ENCODE results near the gene ADGRD1. TPM values are rescaled to one million over a fixed set of nuclear protein-coding genes. Genes with fewer than 3 reads are reported as not detected.

Gene ADGRD1
- total and polyA plus RNA-seq, 12 donors, result 0.87 to 6.0 (median 1.6) TPM

- H3K27me3 ChIP-seq, result no peaks in the 10 kb centered on the region
- no peak overlapping the region for H3K4me3 ChIP-seq
- intact Hi-C loops (cut with DNase I), result no loop called here
- no peaks in the 10 kb centered on the region for H3K4me1 ChIP-seq (replicated peaks in 1 of 2)
- H3K9me3 ChIP-seq (replicated peaks in 1 of 3), result no peaks in the 10 kb centered on the region
- no peak for TF ChIP-seq POLR2A (IDR thresholded peaks at IDR 0.05)
- TF ChIP-seq, protein P1, sequence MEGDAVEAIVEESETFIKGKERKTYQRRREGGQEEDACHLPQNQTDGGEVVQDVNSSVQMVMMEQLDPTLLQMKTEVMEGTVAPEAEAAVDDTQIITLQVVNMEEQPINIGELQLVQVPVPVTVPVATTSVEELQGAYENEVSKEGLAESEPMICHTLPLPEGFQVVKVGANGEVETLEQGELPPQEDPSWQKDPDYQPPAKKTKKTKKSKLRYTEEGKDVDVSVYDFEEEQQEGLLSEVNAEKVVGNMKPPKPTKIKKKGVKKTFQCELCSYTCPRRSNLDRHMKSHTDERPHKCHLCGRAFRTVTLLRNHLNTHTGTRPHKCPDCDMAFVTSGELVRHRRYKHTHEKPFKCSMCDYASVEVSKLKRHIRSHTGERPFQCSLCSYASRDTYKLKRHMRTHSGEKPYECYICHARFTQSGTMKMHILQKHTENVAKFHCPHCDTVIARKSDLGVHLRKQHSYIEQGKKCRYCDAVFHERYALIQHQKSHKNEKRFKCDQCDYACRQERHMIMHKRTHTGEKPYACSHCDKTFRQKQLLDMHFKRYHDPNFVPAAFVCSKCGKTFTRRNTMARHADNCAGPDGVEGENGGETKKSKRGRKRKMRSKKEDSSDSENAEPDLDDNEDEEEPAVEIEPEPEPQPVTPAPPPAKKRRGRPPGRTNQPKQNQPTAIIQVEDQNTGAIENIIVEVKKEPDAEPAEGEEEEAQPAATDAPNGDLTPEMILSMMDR (IDR thresholded peaks at IDR 0.05), result no peak
- no peaks in the 10 kb centered on the region for H3K36me3 ChIP-seq (replicated peaks in 1 of 2)
- DNase-seq, result no peak
- H3K27ac ChIP-seq, result no peak overlapping the region
- 78 to 87% (median 85%) methylated on average over 10 of the region's 10 CpGs for WGBS, 4 donors
Measured at GRCh38 chr12:130948136-130948535, 5.6 kb upstream of the ADGRD1 start.

- Histone ChIP-seq H3K4me1 (replicated peaks in 1 of 2) (no peaks in the 10 kb centered on the region), H3K27me3 (no peaks in the 10 kb centered on the region), H3K9me3 (replicated peaks in 1 of 3) (no peaks in the 10 kb centered on the region), H3K27ac (no peak overlapping the region), H3K4me3 (no peak overlapping the region), H3K36me3 (replicated peaks in 1 of 2) (no peaks in the 10 kb centered on the region)
- no peak for TF ChIP-seq POLR2A (IDR thresholded peaks at IDR 0.05)
- TF ChIP-seq, protein P1 (IDR thresholded peaks at IDR 0.05), result no peak
- intact Hi-C loops (cut with DNase I), result no loop called here
- 81 to 91% (median 86%) methylated on average over 9 to 10 of the region's 10 CpGs for WGBS, 4 donors
- no peak for DNase-seq
Measured at GRCh38 chr12:130948751-130949150, 5.0 kb upstream of the ADGRD1 start.

- Histone ChIP-seq H3K4me1 (replicated peaks in 1 of 2) (no peaks in the 10 kb centered on the region), H3K4me3 (no peak overlapping the region), H3K27me3 (no peaks in the 10 kb centered on the region), H3K27ac (no peak overlapping the region), H3K36me3 (replicated peaks in 1 of 2) (no peaks in the 10 kb centered on the region), H3K9me3 (replicated peaks in 1 of 3) (no peaks in the 10 kb centered on the region)
- DNase-seq, result no peak
- TF ChIP-seq POLR2A (IDR thresholded peaks at IDR 0.05), result no peak
- TF ChIP-seq, protein P1 (IDR thresholded peaks at IDR 0.05), result no peak
- WGBS, 4 donors, result 79 to 92% (median 82%) methylated on average over 10 to 11 of the region's 11 CpGs
- intact Hi-C loops (cut with DNase I), result no loop called here
Measured at GRCh38 chr12:130949806-130950205, 3.9 kb upstream of the ADGRD1 start.

DNA sequence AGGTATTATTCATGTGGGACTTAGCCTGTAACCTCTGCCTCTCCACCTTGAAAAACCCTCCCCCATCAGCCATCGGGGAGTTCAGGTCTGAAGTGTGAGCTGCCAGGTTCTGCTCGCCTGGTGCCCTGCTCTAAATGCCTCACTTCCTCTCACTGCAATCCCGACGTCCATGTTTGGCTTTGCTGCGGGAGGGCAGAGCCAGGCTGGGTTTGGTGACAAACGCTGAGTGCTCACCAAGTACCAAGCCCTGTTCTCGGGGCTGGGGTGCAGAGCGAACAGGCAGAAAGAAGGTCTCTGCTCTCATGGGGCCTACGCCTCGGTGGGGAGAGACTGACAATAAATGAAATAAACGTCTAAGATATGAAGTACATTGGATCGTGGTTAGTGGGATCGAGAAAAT is 2.1 kb upstream of the ADGRD1 start:
- Histone ChIP-seq H3K27ac (no peak overlapping the region), H3K4me1 (replicated peaks in 1 of 2) (no peaks in the 10 kb centered on the region), H3K36me3 (replicated peaks in 1 of 2) (no peaks in the 10 kb centered on the region), H3K27me3 (peaks cover 3% of the 10 kb centered on the region), H3K4me3 (no peak overlapping the region), H3K9me3 (replicated peaks in 1 of 3) (no peaks in the 10 kb centered on the region)
- no peak for DNase-seq
- WGBS, 4 donors, result 76 to 85% (median 83%) methylated on average over 13 of the region's 13 CpGs
- TF ChIP-seq POLR2A (IDR thresholded peaks at IDR 0.05), result no peak
- TF ChIP-seq, protein P1 (IDR thresholded peaks at IDR 0.05), result no peak
- intact Hi-C loops (cut with DNase I), result no loop called here
